Stimulated activated CD4-positive, alpha-beta T cell treated with anti-CD3 and anti-CD28 coated beads, Interleukin-2, amount 100 ng/mL, for 48 hours (primary cell): ENCODE results near the gene RILPL1.
"Not testable (repeated sequence)": the region's sequence is repeated elsewhere in the genome, so short reads cannot be mapped to it uniquely, and the experiment has no call there.

Experiments
- DNase-seq, 2 donors: peaks; one replicate each; pipeline ENCODE4 v3.0.0-alpha.2; 2020

The RILPL1 gene

DNA sequence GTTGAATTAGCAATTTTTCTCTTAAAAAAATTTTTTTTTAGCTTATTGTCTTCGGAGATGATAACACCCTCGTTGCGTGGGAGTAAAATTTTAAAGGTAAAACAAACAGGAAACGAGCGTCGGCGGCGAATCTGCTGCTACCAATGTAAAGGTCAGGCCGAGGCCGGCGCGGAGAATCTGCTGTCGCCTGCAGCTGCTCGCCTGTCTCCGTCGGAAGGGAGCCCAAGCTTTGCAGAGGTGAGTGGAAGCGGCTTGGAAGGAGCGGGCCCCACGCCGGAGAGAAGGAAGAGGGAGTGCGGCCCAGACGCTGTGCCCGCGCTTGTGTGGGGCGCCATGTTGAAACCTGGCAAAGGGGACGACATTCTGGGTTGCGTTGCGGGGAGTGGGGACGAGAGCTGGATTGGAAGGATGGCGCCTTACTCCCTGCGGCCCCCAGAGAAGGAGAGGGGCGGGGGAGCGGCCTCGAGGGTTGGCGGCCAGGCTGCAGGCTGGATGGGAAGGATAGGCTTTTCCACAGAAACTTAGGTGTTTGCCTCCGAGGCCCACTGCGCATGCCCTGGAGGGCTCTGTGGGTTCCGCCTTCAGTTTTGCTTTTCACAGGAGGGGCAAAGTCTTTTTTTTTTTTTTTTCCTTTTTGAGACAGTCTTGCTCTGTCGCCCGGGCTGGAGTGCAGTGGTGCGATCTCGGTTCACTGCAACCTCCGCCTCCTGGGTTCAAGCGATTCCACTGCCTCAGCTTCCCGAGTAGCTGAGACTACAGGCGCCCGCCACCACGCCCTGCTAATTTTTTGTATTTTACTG lies 75.3 kb downstream of the RILPL1 start, which contains the start of gene SNRNP35:
Gene SNRNP35 (plus strand): TSS at position 160 of the 800 bp plus-strand sequence. CDS start 7,402 bp downstream, outside the sequence.
- DNase-seq, result peak; percentile 67 to 75

DNA sequence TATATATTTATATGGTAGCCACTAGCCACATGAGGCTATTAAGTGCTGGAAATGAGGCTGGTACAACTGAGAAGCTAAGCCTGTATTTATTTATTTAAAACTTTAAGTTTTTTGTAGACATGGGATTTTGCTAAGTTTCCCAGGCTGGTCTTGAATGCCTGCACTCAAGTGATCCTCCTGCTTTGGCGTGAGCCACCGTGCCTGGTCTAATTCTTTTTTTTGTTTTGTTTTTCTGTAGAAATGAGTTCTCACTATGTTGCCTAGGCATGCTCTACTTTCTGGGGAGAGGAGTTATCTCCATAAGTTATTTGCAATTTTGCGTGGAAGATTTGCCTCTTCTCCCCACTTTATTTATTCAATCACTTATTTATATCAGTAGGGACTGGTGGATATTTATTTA lies 80.4 kb downstream of the RILPL1 start:
- DNase-seq, result no peak

DNA sequence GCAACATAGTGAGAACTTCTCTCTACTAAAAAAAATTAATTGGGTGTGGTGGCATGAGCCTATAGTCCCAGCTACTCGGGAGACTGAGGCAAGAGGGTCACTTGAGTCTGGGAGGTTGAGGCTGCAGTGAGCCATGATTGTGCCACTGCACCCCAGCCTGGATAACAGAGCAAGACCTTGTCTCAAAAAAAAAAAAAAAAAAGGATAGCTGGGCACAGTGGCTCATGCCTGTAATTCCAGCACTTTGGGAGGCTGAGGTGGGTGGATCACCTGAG lies 81.3 kb downstream of the RILPL1 start:
- DNase-seq, result not testable (repeated sequence)

DNA sequence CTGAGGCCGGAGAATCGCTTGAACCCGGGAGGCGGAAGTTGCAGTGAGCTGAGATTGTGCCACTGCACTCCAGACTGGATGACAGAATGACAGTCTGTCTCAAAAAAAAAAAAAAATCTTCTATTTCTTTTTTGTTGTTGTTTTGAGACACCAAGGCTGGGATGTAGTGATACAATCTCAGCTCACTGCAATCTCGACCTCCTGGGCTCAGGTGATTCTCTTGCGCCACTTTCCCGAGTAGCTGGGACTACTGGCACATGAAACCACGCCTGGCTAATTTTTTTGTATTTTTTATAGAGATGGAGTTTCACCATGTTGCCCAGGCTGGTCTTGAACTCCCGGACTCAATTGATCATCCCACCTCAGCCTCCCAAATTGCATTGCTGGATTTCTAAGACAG lies 82.9 kb downstream of the RILPL1 start:
- no peak for DNase-seq

DNA sequence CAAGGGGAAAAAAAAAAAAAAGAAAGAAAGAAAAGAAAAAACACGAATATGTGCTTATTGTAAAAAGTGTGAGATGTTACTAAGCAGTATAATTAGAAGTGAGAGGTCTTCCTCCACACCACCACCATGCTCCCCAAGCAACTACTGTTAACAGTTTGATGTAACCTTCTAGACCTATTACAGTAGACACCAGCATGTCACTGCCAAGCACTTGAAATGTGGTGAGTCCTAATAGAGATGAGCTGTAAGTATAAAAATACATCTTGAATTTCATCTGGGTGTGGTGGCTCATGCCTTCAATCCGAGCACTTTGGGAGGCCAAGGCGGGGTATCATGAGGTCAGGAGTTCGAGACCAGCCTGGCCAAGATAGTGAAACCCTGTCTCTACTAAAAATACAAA lies 83.7 kb downstream of the RILPL1 start:
- DNase-seq, result no peak

DNA sequence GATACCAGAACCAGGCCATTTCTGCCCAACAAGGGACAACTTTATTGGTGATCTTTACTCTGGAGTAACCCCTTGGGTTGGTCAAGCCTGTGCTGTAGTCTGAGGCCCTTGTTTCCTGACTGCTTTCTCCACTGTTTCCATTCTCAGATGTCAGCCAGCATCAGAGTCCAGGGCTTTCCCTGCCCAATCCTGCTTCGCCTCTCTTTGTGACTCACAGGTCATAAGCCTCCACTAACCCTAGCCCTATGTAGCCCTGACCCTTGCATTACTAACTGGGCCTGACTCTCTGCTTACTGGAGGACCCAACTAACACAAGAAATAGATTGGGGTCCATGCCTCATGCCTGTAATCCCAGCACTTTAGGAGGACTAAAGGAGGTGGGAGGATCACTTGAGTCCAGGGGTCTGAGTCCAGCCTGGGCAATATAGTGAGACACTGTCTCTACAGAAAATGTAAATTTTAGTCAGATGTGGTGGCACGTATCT lies 84.2 kb downstream of the RILPL1 start:
- DNase-seq, result no peak

DNA sequence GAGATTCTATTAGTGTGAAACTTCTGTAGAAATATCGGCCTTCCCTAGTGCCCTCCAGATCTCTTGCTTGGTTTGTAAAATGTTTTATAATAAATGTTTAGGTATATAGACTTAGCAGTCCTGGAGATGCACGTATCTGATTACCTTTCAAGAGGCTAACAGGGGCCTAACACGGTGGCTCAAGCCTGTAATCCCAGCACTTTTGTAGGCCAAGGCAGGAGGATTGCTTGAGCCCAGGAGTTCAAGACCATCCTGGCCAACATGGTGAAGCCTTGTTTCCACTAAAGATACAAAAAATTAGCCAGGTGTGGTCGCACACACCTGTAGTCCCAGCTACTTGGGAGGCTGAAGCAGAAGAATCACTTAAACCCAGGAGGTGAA lies 87.2 kb downstream of the RILPL1 start:
- no peak for DNase-seq

DNA sequence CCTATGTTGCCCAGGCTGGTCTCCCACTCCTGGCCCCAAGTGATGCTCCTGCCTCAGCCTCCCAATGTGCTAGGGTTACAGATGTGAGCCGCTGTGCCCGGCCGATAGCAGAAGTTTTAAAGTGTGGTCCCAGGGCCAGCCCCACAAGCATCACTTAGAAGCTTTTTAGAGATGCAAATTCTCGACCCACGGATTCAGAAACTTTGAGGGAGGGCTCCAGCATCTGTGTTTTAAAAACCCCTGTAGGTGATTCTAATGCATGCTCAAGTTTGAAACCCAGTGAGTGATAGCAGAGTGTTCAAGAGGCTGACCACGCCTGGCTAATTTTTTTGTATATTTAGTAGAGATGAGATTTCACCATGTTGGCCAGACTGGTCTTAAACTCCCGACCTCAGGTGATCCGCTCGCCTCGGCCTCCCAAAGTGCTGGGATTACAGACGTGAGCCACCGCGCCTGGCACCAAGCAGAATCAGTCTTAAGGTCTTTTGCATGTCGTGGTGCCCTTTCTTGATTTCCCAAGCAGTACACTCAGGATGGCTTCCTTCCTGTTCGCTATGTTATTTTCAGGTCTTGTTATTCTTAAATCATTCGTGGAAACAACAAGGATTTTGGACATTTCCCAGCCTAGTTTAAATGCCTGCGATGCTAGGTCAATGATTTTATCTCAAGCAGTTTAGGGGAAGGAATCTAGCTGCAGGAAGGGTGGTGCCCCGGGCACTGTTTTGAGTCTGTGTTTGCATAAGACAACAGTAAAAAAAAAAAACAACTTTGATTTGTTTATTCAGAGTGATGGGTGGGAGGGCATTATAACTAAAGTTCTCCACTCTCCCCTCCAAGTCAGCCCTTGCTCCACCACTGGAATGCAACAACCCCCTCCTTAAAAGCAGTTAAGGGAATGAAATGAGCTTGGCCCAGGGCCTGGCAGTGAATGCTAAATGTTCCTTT lies 87.9 kb downstream of the RILPL1 start:
- DNase-seq, result no peak

DNA sequence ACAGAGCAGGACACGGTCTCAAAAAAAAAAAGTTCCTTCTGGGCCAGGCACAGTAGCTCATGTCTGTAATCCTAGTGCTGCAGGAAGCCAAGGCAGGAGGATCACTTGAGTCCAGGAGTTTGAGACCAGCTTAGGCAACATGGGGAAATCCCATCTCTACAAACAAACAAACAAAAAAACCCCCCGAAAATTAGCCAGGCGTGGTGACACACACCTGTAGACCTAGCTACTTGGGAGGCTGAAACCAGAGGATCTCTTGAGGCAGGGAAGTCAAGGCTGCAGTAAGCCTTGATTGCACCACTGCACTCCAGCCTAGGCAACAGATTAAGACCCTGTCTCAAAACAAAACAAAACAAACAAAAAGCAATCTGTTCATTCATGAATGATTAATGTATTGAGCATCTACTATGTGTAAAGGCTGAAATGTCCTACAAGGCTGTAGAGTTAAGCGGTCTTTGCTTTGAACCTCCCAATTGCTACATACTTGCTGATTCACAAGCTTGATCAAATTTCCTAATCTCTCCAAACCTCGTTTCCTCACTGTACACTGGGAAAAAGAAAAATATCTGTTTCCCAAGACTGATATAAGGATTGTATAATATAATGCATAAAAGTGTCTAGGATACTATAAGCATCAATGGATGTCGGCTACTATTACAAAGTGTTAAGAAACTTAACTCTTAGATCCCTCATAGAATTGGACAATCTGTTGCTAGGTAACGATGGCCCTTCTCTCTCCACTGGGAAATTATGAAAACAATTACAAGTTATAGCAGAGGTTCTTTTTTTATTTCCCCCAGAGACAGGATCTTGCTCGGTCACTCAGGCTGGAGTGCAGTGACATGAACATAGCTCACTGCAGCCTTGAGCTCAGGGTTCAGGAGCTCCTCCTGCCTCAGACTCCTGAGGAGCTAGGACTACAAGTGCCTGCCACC lies 89.2 kb downstream of the RILPL1 start:
- no peak for DNase-seq

DNA sequence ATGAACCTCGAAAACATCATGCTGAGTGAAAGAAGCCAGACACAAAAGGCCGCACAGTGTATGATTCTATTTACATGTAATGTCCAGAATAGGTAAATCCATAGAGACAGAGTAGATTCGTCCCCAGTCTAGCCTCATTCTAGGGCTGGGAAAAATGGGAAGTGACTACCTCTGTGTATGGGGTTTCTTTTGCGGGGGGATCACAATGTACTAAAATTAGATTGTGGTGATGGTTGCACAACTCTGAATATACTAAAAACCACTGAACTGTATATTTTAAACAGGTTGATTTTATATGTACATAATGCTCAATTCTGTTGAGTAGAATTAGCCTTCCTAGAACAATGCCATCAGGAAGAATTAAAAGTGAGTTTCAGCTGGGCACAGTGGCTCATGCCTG lies 90.7 kb downstream of the RILPL1 start:
- DNase-seq, result no peak

DNA sequence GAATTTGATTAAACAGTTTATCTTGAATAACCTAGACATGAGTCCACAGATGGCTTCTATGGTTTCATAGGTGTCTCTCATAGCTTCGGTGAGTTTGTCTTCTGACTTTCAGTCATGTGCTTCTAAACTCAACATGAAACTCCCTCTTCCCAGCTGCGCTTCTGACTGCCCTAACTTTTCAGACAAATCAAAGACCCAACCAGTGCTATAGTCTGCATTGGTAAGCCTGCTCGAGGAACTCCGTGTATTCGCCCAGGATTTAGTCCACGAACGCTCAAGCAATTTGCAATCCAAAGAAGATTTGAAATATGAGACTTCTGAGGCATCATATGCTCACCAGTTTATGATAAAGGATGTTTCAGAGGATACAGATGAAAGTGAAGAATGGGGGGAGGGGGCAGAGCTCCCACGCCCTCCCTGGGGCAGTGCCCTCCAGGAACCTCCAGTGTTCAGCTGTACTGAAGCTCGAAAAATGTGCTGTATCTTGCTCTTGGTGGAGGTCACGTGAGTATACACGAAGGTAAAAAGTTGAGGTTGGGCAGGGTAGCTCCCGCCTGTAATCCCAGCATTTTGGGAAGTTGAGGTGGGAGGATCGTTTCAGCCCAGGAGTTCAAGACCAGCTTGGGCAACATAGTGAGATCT lies 91.9 kb downstream of the RILPL1 start:
- no peak for DNase-seq

DNA sequence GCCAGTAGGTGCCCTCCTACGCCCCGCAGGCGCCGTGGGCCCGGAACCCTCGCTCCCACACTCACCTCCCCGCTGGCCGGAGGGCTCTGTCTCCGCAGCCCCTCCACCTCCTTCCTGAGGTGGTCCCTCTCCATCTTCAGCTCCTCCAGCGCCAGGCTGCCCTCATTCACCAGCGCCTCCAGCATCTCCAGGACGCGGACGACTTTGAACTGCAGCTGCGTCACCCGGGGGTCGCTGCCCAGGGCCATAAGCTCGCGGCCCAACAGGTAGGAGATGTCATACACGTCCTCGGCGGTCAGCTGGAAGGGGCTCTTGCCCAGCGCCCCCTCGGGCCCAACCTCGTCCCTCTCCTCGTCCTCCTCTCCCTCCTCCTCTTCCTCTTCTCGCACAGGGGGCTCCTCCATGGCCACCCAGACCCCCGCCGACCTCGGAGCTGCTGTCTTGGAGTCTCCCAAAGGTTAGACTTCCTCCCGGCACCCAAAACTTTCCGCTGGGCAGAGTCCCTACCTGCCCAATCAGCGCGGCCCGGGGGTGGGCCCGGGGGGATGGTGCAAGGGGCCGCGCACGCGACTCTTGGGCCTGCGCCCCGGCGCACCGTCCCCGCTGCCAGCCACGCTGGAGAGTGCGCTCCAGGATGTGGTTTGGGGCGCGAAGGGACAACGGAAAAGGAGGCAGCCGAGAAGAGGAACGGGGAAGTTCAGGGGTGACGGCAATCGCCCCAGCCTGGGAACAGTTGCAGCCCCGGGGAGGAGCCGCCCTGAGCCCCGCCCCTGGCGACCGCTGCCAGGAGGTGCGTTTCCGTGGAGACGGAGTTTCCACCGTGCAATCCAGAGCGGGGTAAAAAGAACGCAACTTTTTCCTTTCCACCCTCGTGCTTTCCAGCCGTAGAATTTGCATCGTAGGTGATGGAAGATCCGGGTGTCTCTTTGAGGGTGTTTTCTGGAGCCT lies 97.2 kb downstream of the RILPL1 start, which contains the start of gene RILPL2:
Gene RILPL2 (minus strand): TSS at position 668 of the 948 bp plus-strand sequence. CDS start 264 bp downstream, at position 404.
- DNase-seq, result peak; percentile 90 to 94

DNA sequence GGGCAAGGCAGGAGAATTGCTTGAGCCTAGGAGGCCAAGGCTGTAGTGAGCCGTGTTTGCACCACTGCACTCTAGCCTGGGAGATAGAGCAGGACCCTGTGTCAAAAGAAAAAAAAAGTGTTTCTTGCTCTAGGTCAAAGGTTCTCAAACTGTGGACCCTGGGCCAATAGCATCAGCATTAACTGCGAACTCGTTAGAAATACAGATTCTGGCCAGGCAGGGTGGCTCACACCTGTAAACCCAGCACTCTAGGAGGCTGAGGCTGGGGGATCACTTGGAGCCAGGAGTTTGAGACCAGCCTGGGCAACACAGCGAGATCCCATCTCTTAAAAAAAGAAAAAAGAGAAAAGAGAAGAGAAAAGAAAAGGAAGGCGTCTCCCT lies 97.9 kb downstream of the RILPL1 start:
- DNase-seq, result no peak

DNA sequence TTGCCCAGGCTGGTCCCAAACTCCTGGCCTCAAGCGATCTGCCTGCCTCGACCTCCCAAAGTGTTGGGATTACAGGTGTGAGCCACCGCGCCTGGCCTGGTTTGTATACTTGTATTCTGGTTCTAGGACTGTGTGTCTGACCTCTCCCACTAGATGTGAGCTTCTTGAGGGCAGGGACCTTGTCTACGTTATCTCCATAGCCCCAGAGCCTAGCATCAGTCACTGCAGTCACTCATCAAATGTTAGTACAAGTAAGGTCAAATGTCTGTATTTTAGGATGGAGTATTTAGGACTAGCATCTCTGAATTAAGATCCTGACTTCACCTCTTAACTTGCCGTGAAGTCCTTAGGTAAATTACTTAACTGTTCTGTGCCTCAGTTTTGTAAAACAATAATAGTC lies 99.9 kb downstream of the RILPL1 start:
- DNase-seq, result no peak

DNA sequence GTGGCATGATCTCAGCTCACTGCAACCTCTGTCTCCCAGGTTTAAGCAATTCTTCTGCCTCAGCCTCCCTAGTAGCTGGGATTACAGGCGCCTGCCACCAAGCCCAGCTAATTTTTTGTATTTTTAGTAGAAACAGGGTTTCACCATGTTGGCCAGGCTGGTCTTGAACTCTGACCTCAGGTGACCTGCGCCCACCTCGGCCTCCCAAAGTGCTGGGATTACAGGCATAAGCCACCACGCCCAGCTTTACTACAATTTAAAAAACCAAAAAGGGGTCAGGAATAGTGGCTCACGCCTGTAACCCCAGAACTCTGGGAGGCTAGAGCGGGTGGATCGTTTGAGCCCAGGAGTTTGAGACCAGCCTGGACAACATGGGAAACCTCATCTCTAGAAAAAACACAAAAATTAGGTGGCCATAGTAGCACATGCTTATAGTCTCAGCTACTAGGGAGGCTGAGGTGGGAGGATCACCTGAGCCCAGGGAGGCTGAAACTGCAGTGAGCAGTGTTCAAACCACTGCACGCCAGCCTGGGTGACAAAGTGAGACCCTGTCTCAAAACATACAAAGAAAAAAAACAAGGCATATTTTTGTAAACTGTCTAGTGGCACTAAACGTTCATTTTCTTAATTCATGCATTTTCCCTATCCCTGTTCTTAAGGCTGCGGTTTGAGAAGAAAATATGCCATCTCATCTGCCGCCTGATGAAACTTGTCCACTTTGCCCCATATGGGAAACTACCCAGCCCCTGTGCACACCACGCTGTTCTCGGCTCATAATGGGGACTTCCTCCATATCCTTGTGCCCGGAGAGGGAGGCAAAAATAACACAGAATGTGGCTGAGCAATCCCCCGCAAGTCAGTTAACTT lies 101.3 kb downstream of the RILPL1 start:
- not testable (repeated sequence) for DNase-seq

DNA sequence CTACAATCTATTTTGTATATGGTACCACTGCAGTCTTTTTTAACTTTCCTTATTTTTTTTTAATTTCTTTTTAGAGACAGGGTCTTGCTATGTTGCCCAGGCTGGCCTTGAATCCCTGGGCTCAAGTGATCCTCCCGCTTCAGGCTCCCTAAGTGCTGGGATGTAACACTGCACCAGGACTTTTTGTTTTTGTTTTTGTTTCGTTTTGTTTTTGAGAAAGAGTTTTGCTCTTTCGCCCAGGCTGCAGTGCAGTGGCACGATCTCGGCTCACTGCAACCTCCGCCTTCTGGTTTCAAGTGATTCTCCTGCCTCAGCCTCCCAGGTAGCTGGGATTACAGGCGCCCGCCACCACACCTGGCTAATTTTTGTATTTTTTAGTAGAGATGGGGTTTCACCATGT lies 104.4 kb downstream of the RILPL1 start:
- not testable (repeated sequence) for DNase-seq

DNA sequence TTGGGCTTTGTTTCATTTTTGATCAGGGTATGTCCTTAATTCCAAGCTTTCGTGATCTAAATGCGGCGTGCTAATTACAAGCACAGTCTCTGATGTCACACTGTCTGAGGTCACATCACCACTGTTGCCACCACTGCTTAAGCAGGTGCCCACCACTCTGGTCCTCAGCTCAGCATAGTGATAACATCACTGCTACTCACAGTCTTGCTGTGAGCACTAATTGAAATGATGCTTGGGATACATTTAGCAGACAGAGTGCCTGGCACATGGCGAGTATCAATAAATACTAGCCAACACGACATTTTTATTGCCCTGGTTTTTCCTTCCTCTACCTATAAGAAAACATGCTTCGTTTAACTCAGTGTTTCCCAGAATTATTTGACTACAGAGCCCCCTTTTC lies 104.9 kb downstream of the RILPL1 start:
- DNase-seq, result no peak

DNA sequence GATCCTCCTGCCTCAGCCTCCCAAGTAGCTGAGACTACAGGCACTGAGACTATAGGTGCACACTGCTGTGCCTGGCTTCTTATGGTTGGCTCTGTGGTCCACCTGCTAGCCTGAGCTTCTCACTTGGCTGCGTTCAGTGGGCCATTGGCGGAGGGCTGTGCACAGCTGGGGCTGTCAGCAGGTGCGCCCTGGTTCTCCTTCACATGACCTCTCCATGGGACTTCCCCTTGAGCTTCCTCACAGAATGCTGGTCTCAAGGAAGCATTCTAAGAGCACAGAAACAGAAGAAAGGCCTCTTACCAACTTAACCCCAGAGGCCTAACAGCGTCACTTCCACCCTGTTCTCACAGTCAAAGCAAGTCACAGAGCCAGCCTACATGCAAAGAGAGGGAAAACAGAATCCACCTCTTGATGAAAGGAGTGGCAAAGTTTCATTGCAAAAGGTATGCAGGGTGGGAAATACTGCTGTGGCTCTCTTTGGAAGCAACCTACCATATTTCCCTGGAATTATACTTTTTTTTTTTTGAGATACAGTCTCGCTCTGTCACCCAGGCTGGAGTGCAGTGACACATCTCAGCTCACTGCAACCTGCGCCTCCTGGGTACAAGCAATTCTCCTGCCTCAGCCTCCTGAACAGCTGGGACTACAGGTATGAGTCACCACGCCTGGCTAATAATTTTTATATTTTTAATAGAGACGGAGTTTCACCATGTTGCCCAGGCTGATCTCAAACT lies 106.3 kb downstream of the RILPL1 start:
- no peak for DNase-seq

DNA sequence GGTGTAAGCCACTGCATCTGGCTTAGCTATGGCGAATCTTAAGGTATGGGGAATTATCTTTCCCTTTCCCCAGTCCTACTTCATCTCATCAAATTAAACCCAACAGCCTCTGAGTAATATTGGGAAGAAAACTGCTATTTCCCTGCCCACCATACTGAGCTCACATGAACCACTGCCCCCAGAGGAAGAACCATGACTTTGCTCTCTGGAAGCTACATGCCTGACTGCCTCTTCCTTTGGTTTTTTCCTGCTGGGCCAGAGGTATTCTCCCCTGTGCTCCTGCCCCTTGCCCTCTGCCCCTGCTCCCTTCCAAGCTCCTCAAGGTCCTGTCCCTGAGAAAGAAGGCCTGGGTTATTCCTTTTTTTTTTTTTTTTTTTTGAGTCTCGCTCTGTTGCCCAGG lies 112.2 kb downstream of the RILPL1 start:
- DNase-seq, result no peak
